Ammon's horn (tissue), 1 donor: ENCODE data around the gene BCS1L.
A peak's percentile ranks its signal among the peaks of the same experiment; 100 is the strongest.

Experiments used
- DNase-seq: peaks from one replicate; pipeline ENCODE4 v3.0.0-alpha.2; 2016; ENCODE audit warnings: low spot score

BCS1L gene

DNA sequence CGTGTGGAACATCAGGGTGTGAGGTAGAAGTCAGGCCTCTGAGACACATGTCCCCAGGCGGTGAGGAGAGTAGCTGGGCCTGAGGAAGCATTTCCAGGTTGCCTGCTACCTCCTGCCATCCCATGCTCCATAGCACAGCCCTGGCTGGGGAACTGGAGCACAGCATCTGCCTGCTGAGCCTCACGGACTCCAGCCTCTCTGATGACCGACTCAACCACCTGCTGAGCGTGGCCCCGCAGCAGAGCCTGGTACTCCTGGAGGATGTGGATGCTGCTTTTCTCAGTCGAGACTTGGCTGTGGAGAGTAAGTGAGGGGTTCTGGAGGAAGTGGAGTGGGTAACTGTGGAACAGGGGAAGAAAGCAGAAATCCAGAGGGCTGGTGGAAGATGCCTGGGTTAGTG, 2.9 kb downstream of the BCS1L start:
- no peak for DNase-seq

DNA sequence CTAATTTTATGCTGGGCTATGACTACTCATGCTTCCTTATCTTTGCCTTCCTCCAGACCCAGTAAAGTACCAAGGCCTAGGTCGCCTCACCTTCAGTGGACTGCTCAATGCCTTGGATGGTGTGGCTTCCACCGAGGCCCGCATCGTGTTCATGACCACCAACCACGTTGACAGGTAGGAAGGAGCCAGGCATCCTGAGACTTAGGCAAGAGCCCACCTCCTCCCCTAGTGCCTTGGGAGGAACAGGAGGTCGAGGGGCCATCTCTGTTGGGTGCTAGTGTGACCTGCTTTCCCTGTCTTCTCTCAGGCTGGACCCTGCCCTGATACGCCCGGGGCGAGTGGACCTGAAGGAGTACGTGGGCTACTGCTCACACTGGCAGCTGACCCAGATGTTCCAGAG, 3.3 kb downstream of the BCS1L start:
- no peak for DNase-seq

DNA sequence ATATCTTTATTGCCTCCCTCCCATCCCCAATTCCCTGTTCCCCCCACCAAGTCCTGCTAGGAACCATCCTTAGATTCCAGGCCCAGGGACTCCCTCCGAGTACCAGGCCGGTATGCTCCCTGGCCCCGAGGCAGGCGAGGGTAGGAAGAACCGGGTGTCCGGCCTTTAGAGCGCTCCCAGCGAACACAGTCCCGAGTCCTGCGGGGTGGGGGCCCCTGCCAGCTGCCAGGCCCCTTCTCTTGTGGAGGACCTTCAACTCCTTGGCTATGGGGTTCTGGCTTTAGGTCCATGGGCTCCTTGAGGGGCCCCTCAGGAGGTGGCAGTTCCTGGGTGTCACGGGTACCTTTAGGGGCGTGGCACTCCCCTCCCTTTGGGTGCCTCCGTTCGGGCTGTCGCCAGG, 4.4 kb downstream of the BCS1L start:
- DNase-seq = no peak

DNA sequence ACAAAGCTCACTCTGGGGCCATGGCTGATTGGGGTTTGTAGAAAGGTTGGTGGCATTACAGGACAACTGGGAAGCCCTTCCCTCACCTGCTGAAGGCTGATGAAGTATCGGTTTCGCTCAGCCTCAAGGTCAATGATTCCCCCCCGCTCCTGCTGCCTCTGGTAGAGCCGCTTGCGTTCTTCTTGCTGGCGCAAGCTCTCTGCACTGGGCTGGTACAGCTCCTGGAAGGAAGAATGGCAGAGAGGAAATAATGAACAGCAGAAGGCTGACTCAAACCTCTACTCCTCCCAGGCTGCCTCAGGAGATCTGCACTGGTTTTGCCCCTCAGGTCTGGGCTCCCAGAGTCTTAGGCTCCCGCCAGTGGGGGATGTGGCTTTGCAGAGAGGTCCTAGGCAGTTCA, 5.2 kb downstream of the BCS1L start:
- DNase-seq = no peak

DNA sequence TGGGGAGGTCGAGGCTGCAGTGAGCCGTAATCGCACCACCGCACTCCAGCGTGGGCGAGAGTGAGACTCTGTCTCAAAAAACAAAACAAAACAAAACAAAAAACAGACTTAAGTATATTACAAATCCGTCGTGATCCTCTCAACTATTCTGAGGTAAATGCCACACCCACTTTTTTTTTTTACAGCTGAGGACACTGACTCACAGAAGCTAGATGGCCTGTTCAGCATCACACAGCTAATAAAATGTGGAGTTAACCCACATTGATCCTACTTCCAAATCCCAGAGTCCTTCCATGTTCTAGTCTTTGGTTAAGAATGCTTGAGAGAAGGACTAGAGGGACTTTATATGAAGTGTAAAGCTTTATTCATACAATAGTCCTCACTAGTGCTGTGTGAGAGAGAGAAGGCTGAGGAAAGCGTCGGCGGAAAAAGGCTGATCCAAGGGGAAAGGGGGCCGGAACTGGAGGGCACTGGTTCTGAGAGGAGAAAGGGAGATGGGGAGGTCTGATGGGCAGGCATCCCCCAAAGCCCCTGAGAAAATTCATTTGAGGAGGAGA, 11.7 kb downstream of the BCS1L start:
- DNase-seq = no peak

DNA sequence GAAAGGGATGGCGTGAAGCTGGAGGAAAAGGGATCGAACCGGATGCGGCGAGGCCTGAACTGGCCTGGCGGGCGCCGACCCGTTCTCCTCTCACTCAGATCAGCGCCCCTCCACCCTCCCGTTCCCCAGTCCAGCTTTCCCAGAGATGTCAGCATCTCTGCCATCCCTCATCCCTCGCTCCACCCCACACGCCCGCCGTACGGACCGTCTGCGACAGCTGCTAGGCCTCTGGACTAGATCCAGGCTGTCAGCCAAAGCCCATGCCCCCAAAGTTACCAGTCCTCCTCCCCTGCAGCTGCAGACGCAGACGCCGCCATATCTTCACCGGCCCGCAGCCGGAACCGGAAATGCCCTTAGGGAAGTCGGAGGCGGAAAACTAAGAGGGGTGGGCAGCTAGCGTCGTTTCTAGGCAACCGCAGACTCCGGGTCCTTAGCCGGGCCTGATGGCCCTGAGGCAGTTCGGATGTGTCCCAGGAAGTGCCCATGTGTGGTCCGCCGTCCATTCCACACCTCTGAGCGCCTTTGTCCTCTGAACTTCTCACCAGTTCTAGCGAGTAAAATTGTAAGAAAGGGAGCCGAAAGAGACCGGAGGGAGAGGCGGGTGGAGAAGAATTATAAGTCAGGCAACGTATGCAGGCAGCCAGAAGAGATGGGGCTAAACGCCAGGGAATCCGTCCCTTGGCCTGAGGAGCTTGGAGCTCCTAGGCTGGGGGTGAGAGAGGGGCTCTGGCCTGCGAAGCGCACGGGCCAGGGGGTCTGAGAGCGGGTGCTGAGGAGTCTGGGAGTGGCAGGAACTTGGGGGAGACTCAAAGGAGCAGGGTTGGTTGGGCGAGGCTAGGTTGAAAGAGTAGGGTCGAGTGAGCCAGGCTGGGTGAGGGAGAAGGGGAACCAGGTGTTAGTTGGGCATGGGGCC, 12.4 kb downstream of the BCS1L start, which contains the start of the genes RNF25 and STK36:
RNF25 (minus strand) TSS at position 349 of the 913 bp plus-strand sequence; CDS start at position 317, 32 bp downstream.
STK36 (plus strand) TSS at position 433 of the 913 bp plus-strand sequence. CDS start 744 bp downstream, outside the sequence.
- peak; percentile 95 for DNase-seq

DNA sequence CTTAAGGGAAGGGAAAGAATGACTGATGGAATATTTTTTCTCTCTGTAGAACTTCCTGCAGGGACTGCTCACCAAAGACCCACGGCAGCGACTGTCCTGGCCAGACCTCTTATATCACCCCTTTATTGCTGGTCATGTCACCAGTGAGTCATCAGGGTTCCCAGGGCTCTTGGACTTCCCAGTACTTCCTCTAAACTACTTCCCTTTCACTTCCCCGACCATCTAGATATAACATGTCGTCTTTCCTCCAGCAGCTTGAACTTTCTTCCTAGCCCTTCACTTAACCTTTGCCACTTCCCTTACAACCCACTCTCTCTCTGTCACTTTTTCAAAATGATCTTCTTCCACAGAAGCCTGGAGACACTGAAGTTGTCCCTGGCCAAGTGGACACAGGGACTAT, 19.6 kb downstream of the BCS1L start:
- no peak for DNase-seq

DNA sequence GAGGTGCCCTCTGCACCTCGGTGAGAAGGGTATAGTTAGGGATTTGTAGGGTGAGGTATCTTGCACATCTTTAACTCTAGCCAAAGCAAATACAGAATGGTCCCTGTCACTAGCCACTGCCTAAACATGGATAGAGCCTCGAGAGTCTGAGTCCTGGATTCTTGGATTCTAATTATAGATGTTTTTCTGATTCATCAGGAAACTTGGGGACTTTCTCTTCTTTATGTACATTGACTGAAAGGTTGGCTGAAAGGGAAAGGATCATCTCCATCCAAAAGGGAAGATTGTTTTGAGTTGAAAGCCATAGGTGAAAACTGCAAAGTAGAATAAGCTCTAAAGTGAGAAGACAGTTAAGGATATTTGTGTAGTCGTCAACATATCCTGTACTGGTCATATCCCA, 20.6 kb downstream of the BCS1L start:
- DNase-seq = no peak

DNA sequence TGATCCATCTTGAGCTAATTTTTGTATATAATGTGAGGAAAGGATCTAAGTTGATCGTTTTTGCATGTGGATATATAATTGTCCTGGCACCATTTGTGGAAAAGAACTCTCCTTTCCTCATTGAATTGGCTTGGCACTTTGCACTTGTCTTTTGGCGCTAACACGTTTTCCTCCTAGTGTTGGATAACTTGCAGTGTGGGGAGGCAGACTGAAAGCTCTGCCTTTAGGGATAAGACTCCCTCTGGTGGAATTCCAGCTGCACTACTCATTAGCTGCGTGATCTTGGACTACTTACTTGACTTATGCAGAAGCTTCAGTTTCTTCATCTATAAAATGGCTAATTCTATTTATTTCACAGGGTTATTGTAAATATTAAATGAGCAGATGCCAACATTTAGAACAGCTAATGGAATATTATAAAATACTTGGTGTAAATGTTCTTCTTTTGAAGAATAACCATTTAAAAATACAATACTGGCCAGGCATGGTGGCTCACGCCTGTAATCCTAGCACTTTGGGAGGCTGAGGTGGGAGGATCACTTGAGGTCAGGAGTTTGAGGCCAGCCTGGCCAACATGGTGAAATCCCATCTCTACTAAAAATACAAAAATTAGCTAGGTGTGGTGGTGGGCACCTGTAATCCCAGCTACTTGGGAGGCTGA, 28.0 kb downstream of the BCS1L start:
- DNase-seq = peak; percentile 89

DNA sequence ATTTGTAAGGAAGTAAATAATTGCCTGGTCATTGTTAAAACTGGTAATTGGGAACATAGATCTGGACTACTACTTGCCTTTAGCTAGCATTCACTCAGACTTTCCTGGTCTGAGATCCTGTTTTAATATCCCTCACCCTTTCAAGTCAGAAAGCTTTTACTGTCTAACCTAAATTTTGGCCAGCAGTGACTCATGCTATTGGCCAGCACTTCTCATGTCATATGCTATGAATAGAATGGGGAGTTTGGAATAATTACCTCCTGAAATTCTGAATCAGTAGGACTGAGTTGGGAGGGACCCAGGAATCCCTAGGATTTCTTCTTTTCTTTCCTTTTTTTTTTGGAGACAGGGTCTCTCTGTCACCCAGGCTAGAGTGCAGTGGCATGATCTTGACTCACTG, 31.8 kb downstream of the BCS1L start:
- DNase-seq = no peak

DNA sequence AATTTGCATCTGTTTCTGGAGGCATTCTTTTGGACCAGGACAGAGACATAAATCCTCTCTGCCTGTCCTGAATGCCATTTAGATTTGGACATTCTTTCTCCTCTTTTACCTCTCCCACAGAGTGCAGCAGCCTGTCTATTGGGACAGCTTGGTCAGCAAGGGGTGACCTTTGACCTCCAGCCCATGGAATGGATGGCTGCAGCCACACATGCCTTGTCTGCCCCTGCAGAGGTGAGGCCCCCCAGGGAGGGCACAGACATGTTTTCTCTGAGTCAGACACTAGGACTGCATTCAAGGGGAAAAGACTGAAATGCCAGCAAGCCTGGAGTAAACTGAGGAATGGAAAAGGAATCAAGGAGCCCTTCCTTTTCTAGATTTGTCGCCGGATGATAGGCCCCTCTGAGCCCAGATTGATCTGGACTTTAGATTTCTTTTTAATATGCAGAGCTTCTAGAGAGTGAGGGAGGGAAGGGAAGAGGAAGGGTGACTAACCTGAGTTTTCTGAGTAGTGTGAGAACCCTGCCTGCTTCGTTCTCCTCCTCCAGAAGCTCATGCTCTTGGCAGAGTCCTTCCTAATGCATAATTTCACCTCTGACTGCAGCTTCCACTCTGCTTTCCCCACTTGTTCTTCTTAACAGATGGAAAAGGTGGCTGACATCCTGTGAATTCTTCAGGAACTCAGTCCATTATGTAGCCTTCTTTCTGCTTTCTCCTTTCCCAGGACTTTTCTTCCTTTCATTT, 35.1 kb downstream of the BCS1L start:
- DNase-seq = no peak

DNA sequence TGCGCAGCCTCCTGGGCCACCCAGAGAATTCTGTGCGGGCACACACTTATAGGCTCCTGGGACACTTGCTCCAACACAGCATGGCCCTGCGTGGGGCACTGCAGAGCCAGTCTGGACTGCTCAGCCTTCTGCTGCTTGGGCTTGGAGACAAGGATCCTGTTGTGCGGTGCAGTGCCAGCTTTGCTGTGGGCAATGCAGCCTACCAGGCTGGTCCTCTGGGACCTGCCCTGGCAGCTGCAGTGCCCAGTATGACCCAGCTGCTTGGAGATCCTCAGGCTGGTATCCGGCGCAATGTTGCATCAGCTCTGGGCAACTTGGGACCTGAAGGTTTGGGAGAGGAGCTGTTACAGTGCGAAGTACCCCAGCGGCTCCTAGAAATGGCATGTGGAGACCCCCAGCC, 39.4 kb downstream of the BCS1L start:
- no peak for DNase-seq

DNA sequence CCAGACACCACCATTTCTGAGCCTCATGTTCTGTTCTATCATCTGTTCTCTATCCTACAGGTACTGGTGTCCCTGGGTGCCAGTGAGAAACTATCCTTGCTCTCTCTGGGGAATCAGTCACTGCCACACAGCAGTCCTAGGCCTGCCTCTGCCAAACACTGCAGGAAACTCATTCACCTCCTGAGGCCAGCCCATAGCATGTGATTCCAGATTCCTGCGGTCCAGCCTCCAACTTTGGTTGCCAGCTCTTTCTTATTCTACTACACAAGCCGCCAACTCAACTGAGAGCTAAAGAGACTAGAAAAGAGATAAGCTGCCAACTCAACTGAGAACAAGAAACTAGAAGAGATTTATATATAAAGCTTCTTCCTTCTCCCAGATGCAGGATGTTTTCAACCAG, 42.3 kb downstream of the BCS1L start:
- peak; percentile 35 for DNase-seq

DNA sequence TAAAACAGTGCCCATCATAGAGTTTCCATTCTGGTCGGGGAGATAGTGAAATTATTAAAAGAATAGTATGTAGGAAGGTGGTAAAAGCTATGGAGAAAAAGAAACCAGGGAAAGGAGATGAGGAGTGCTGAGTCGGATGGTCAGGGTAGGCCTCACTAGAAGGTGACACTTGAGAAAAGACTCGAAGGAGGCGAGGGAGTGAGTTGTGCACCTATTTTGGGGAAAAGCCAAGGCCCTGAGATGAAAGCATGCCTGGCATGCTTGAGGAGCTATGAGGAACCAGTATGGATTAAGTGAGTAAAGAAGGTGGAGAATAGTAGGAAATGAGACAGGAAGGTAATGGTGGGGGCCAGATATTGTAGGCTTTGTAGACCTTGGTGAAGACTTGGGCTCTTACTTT, 43.9 kb downstream of the BCS1L start:
- DNase-seq = no peak

DNA sequence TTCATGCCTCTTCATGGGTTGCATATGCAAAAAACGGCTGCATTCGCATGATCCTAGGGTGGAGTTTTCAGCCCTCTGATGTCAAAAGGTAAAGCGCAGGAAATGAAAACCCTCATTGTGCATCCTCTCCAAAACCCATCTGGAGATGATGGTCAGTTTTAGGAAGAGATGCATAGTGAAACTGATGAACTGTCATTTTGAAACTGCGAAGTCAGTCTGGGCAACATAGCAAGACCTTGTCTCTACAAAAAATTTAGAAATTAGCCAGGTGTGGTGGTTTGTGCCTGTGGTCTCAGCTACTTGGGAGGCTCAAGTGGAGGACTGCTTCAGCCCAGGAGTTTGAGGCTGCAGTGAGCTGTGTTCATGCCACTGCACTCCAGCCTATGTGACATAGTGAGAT, 48.6 kb downstream of the BCS1L start:
- no peak for DNase-seq

DNA sequence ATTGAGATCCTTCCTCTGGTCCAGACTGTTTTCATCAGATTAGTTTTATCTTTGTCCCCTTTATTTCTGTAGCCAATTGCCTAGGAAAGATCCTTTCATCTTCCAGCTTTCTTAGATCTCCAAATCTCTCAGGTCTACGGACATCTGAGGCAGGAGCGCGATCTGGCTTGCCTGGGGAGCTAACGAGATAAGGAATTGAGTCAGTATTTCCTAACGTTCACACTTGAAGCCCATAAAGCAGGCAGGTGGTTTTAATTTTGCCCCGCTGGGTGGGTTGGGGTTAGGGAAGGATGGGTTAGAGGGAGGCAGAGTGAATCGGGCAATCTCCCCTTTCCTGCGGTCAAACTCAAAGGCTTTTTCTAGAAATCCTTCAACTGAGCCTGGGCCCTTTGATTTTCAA, 50.4 kb downstream of the BCS1L start:
- DNase-seq = no peak

DNA sequence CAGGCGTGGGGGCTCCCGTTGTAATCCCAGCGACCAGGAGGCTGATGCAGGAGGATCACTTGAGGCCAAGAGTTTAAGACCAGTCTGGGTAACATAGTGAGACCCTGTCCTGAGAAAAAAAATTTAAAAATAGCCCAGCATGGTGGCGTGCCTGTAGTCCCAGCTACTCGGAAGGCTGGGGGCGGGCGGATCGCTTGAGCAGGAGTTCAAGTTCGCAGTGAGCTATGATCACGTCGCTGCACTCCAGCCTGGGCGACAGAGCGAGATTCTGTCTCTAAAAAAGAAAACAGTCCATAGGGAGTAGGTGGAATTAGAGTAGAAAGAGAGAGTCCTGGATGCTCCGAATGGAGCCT, 50.8 kb downstream of the BCS1L start:
- no peak for DNase-seq

DNA sequence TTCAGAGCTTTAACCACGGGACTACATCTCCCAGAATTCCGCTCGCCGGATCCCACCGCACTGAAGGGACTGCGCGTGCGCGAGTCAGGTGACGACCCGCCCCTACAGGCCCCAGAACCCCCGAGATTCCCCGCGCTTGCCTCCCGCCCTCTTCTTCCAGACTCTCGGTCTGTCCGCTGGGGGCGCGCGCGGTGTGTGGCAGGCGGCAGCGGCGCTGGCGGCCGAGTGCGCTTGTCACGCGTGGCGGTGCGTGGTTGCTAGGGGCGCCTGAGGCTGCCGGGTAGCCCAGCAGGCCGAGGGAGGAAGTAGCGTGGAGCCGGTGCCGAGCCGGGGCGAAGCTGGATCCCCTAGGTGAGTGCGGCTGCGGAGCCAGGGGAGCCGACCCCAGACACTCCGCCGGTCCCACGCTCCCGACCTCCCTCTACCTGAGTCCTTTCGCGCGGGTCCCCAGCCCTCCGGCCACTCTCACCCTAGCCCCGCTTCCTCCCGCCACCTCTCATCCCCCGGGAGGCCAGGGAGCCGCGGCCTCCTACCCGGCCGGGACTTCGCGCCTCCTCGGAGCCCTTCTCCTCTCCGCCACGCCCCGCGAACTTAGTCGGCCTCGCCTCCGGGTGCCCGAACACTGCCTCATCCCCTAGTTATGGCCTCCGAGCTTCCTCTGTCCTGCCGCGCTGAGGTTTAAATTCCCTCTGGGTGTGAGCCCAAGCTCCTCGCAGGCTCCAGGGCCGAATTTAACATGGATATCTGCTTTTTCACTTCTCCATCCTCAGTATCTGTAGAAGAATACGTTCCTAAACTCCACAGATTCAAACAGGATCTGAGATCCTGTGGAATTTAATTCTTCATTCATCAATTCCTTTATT, 51.4 kb downstream of the BCS1L start, which contains the start of gene TTLL4:
TTLL4 (plus strand) TSS at position 149 of the 863 bp plus-strand sequence. CDS start 26,842 bp downstream, outside the sequence.
- DNase-seq = peak; percentile 98

DNA sequence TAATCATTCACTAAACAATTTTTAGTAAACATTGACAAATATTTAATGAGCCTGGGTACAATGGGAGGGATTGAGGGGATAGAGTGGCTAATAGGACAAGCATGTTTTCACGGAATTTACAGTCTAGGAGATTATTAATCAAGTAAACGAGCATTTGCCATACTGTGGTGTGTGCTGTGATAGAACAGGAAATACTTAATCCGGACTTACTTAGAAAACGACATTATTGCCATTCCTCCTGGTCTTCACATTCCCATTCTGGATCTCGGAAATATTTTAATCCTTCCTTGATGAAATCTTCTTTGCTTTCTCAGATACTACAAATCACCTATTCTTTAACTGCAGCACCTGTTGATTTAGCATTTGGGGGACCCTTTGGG, 52.1 kb downstream of the BCS1L start:
- no peak for DNase-seq
